Measurements from ENCODE around the gene KDM4C. TPM values are rescaled to one million over a fixed set of nuclear protein-coding genes. Genes with fewer than 3 reads are reported as not detected.

Gene KDM4C
- total RNA-seq, 2 experiments from 2014 or later: 51.5 to 60.3 TPM

DNA sequence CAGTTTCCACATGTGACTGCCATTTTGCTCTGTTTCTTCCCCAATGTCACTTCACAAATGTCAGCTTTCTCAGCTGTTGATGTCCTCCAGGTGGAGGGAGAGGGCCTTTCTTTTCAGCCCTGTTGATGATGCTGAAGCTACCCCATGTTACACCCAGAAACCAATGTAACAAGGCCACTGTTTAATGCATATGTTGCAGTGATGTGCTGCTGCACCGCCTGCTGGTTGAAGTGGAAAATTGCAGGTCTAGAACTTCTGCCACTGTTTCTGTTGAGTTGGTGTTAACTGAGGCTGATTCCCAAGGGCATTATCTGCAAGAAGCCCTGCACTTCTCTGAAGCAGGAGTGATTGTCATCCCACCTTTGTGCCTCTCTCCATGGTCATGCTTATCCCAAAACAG lies 428.4 kb downstream of the KDM4C start:
- Histone ChIP-seq H3K4me3 (ENCODE audit: low read depth, low read length, poor library complexity, severe bottlenecking) (no peak overlapping the region), H3K79me2 (ENCODE audit: insufficient read depth, low read depth, low read length) (no peaks in the 10 kb centered on the region), H3K36me3 (ENCODE audit: insufficient read depth, low read length) (no peaks in the 10 kb centered on the region), H3K27ac (ENCODE audit: low read depth, low read length, poor library complexity, severe bottlenecking) (no peak overlapping the region), H4K20me1 (ENCODE audit: insufficient read depth, low read length) (no peaks in the 10 kb centered on the region), H3K9me3 (ENCODE audit: low read length) (no peaks in the 10 kb centered on the region), H2AFZ (ENCODE audit: low read length) (no peak overlapping the region), H3K4me2 (ENCODE audit: low read length) (no peak overlapping the region), H3K4me1 (ENCODE audit: insufficient read depth, low read length, poor library complexity, severe bottlenecking) (no peaks in the 10 kb centered on the region), H3K9me2 (ENCODE audit: insufficient read depth, low read length) (no peaks in the 10 kb centered on the region)
- POLR2A ChIA-PET: no interaction called here
- TF ChIP-seq, protein P1, sequence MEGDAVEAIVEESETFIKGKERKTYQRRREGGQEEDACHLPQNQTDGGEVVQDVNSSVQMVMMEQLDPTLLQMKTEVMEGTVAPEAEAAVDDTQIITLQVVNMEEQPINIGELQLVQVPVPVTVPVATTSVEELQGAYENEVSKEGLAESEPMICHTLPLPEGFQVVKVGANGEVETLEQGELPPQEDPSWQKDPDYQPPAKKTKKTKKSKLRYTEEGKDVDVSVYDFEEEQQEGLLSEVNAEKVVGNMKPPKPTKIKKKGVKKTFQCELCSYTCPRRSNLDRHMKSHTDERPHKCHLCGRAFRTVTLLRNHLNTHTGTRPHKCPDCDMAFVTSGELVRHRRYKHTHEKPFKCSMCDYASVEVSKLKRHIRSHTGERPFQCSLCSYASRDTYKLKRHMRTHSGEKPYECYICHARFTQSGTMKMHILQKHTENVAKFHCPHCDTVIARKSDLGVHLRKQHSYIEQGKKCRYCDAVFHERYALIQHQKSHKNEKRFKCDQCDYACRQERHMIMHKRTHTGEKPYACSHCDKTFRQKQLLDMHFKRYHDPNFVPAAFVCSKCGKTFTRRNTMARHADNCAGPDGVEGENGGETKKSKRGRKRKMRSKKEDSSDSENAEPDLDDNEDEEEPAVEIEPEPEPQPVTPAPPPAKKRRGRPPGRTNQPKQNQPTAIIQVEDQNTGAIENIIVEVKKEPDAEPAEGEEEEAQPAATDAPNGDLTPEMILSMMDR (conservative IDR thresholded peaks at IDR 0.05; ENCODE audit: low read length): peak; percentile 75
- TF ChIP-seq EZH2phosphoT487 (IDR thresholded peaks at IDR 0.05; ENCODE audit: borderline replicate concordance, low read depth, low read length): no peak
- CTCF ChIA-PET (ENCODE audit: unreplicated experiment): no interaction called here
- DNase-seq (ENCODE audit: low spot score): peak; percentile 13
- BruUV-seq (replicated peaks): no TSS peak
- intact Hi-C loops (cut with micrococcal nuclease; ENCODE audit: unreplicated experiment): no loop called here

DNA sequence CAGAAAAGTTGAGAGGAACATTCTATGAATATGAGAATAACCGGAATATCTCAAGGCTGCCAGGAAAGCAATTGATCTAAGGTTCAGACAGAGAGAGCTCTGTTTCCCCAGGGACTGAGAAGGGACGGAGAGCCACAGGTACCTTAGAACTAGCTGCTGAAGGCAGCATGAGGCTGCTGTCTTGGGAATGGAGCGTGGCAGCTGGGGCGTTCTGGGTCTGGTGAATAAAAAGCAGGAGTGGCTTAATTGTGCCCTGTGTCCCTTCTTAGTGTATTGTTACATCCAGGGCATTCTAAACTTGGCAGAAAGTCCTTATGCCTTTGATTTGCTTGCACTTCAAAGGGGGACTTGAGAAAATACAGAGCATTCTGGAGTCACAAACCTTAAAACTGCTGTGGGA lies 434.5 kb downstream of the KDM4C start:
- POLR2A ChIA-PET: no interaction called here
- Histone ChIP-seq H3K9me3 (ENCODE audit: low read length) (no peaks in the 10 kb centered on the region), H3K4me2 (ENCODE audit: low read length) (no peak overlapping the region), H3K4me3 (ENCODE audit: low read depth, low read length, poor library complexity, severe bottlenecking) (no peak overlapping the region), H3K4me1 (ENCODE audit: insufficient read depth, low read length, poor library complexity, severe bottlenecking) (no peaks in the 10 kb centered on the region), H3K79me2 (ENCODE audit: insufficient read depth, low read depth, low read length) (no peaks in the 10 kb centered on the region), H3K27ac (ENCODE audit: low read depth, low read length, poor library complexity, severe bottlenecking) (no peak overlapping the region), H2AFZ (ENCODE audit: low read length) (no peak overlapping the region), H3K9me2 (ENCODE audit: insufficient read depth, low read length) (no peaks in the 10 kb centered on the region), H4K20me1 (ENCODE audit: insufficient read depth, low read length) (no peaks in the 10 kb centered on the region), H3K36me3 (ENCODE audit: insufficient read depth, low read length) (no peaks in the 10 kb centered on the region)
- no TSS peak for BruUV-seq (replicated peaks)
- CTCF ChIA-PET (ENCODE audit: unreplicated experiment): no interaction called here
- TF ChIP-seq, protein P1 (conservative IDR thresholded peaks at IDR 0.05; ENCODE audit: low read length): no peak
- no peak for TF ChIP-seq EZH2phosphoT487 (IDR thresholded peaks at IDR 0.05; ENCODE audit: borderline replicate concordance, low read depth, low read length)
- intact Hi-C loops (cut with micrococcal nuclease; ENCODE audit: unreplicated experiment): no loop called here
- DNase-seq (ENCODE audit: low spot score): no peak

DNA sequence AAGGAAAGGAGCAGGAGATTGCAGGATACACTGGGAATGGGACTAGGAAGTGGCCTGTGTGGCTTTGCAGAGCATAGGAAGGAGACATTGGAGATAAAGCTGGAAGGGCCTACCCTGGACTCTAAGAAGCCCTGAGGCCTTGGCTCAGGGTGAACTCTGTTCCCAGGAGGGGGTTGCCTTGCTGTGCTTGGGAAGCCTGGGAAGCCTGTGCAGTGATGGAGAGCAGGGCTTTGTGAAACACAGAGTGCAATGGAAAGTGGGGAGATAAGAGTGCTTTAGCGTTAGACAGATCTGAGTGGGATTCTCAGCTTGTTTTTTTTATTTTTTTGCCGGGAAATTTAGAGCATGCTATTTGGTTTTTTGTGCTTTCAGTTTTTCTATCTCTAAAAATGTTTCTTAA lies 437.8 kb downstream of the KDM4C start:
- TF ChIP-seq EZH2phosphoT487 (IDR thresholded peaks at IDR 0.05; ENCODE audit: borderline replicate concordance, low read depth, low read length): no peak
- TF ChIP-seq, protein P1 (conservative IDR thresholded peaks at IDR 0.05; ENCODE audit: low read length): no peak
- Histone ChIP-seq H3K79me2 (ENCODE audit: insufficient read depth, low read depth, low read length) (no peaks in the 10 kb centered on the region), H3K27ac (ENCODE audit: low read depth, low read length, poor library complexity, severe bottlenecking) (no peak overlapping the region), H3K36me3 (ENCODE audit: insufficient read depth, low read length) (no peaks in the 10 kb centered on the region), H4K20me1 (ENCODE audit: insufficient read depth, low read length) (no peaks in the 10 kb centered on the region), H3K9me2 (ENCODE audit: insufficient read depth, low read length) (no peaks in the 10 kb centered on the region), H3K9me3 (ENCODE audit: low read length) (no peaks in the 10 kb centered on the region), H3K4me1 (ENCODE audit: insufficient read depth, low read length, poor library complexity, severe bottlenecking) (no peaks in the 10 kb centered on the region), H3K4me3 (ENCODE audit: low read depth, low read length, poor library complexity, severe bottlenecking) (no peak overlapping the region), H2AFZ (ENCODE audit: low read length) (no peak overlapping the region), H3K4me2 (ENCODE audit: low read length) (no peak overlapping the region)
- CTCF ChIA-PET (ENCODE audit: unreplicated experiment): no interaction called here
- BruUV-seq (replicated peaks): no TSS peak
- intact Hi-C loops (cut with micrococcal nuclease; ENCODE audit: unreplicated experiment): no loop called here
- no peak for DNase-seq (ENCODE audit: low spot score)
- POLR2A ChIA-PET: no interaction called here
